Coronary artery (tissue), 2 donors: Measurements from ENCODE around the gene CCL14.
"Not testable (repeated sequence)": the region's sequence is repeated elsewhere in the genome, so short reads cannot be mapped to it uniquely, and the experiment has no call there.

Source experiments
- DNase-seq: peaks from one replicate; pipeline ENCODE4 v3.0.0-alpha.2; 2017; ENCODE audit warnings: low spot score
- H3K27ac ChIP-seq, 2 donors: fragments of 200-600 bp; sonication (generic); one replicate each; pipeline ENCODE4 v1.5.1; 2016 to 2019
- H3K4me3 ChIP-seq: fragments of 200-600 bp; sonication (generic); 2 replicates; pipeline ENCODE4 v1.5.1; 2016; ENCODE audit warnings: mild to moderate bottlenecking, moderate library complexity
- CTCF ChIP-seq: fragments of 200-600 bp; sonication (generic); IDR thresholded peaks from one replicate; pipeline ENCODE4 v1.5.1; 2019; ENCODE audit warnings: antibody characterized with exemption

CCL14 gene

GRCh38 chr17:35944151-35944550 lies 42.4 kb downstream of the CCL14 start:
- DNase-seq = no peak
- no peak for TF ChIP-seq CTCF
- Histone ChIP-seq H3K4me3 (no peak overlapping the region), H3K27ac (no peak overlapping the region)

GRCh38 chr17:35943537-35943936 lies 43.0 kb downstream of the CCL14 start, which contains the start of gene LYZL6:
Gene LYZL6, minus strand, starts transcription at chr17:35943713. Its CDS starts 4,357 bp downstream, at chr17:35939356.
- no peak for TF ChIP-seq CTCF
- no peak within 1 kb of the TSS for H3K27ac ChIP-seq
- no peak within 1 kb of the TSS for H3K4me3 ChIP-seq
- DNase-seq = no peak

- Histone ChIP-seq H3K4me3 (no peak overlapping the region), H3K27ac (no peak overlapping the region)
- no peak for TF ChIP-seq CTCF
- no peak for DNase-seq
Observed at GRCh38 chr17:35942588-35943186, 43.8 kb downstream of the CCL14 start.

GRCh38 chr17:35938492-35938891 lies 48.0 kb downstream of the CCL14 start:
- not testable (repeated sequence) for DNase-seq, H3K4me3 ChIP-seq, H3K27ac ChIP-seq

- DNase-seq = no peak
- no peak overlapping the region for H3K27ac ChIP-seq
- H3K4me3 ChIP-seq = no peak overlapping the region
- TF ChIP-seq CTCF = no peak
Observed at GRCh38 chr17:35936063-35936462, 50.5 kb downstream of the CCL14 start.

GRCh38 chr17:35934760-35935159 lies 51.8 kb downstream of the CCL14 start:
- H3K27ac ChIP-seq = no peak overlapping the region
- DNase-seq = no peak
- TF ChIP-seq CTCF = no peak

More at GRCh38 chr17:35934760-35935159, 51.8 kb downstream of the CCL14 start:
- H3K4me3 ChIP-seq = no peak overlapping the region
